HG03060 (cell line): Measurements from ENCODE around the gene CAB39.

Source experiments
- ATAC-seq: cut with Tn5 transposase; IDR thresholded peaks from one replicate; pipeline ENCODE4 v1.9.1; 2021; ENCODE audit warnings: low read depth, moderate number of reproducible peaks; ENCODE audit not compliant: unreplicated experiment

The CAB39 gene

GRCh38 chr2:230849633-230850357, 137.2 kb downstream of the CAB39 start:
- ATAC-seq: no peak

DNA sequence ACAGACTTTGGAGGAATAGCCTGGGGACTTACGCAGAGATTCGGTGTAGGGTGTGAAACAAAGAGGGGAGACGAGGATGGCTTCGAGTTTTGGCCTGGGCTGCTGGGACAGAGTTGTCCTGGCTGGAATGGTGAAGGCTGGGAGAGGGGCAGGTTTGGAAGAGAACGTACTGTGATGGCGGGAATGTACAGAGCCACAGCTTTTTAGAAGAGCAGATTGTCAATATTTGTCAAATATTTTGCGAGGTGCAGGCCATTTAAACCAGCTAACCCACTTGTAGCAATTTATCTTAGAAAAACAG, 137.7 kb downstream of the CAB39 start:
- no peak for ATAC-seq

DNA sequence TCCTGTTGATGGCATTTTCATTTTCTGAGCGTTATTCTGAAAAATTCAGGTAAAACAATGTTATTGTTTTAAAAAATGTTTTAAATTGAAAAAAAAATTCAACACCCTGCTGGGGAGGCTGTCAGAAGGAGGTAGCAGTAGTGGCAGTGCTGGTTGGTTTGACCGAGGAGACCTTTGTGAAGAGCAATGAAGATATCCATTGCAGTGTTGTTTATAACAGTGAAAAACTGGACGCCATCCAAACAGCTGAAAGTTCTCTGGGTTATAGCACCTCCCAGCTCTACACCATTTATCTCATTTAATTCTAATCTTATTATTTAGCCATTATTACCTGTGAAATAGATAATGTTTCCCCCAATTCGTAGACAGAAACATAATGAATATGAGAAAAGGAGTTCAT, 139.5 kb downstream of the CAB39 start:
- no peak for ATAC-seq

DNA sequence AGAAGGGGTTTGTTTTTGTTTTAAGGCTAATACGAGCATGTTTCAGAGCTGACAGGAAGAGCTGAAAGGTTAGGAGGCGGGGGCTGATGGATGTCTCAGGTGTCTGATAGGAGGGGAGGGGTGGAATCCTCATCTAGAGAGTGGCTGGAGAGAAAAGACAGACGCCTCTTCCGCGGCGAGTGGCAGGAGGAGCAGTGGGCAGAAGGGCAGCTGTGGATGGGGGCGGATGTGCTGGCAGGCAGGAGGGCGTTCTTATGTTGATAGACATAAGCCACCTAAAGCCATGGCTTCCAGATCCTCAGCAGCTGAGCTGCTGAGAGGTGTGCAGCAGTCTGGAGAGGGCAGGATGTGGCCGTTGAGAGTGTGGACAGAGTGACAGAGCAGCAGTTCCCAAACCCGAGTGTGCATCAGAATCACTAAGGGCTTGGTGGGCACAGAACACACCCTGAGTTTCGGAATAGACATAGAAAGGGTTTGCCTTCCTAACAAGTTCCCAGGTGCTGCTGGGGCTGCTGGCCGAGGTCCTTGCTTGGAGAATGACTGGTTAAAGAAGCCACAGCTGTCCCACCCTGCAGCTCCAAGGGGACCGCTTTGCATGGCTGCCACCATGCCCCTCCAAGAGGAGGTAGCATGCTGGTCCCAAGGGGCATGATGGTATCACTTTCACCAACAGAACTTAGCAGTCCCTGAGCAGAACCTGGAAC, 149.1 kb downstream of the CAB39 start:
- ATAC-seq: no peak

GRCh38 chr2:230862292-230862691, 149.7 kb downstream of the CAB39 start:
- no peak for ATAC-seq

GRCh38 chr2:230863031-230863430, 150.4 kb downstream of the CAB39 start:
- ATAC-seq: no peak

DNA sequence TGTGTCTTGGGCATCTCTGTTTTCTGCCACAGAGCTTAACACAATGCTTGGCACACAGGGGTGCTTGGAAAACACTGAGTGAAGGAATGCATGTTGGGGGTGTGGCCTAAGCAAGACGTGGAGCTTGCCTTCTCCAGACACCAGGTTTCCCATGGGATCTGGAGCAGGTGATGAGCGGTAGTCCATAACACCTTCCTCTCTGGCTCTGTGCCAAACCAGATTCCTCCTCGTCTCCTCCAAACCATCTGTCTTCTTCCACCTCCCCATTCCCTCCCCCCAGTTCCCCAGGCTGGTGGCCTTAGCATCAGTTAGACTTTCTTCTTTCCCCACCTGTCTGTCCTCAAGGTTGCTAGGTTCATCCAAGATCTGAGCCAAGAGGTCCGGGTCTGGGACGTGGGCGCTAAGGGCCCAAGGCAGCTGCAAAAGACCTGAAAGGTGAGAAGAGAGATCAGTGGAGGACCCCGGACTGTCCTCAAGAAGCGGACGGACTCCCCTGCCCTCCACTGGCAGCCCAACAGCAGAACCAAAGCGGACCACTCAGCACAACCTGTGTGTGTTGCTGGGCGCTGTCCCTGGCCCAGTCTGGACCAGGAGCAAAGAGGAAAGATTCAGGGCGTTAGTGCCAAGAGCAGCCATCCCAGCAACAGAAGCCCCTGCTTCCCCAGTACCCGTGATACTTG, 150.9 kb downstream of the CAB39 start:
- no peak for ATAC-seq

DNA sequence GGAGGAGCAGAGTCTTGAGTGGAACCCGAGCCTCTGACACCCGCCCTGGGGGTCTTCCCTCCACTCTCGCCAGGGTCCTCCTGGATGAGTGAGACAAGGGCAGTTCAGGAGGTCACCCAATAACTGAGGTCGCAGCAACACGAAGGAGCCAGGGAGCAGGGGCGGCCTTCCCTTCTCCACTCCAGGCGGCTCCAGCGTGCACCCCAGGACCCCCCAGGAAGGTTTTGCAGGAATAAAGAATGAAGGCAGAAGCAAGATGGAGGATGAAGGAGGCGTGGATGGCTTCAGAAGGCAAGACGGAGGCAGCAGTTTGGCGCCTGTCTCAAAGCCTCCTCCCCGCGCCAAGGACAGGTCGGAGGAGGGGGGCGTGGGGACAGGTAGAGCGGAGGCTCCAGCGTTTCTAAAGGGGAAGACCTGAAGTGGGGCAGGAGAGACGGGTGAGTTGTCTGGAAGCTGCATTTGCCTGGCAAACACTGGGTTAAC, 151.5 kb downstream of the CAB39 start:
- ATAC-seq: no peak

DNA sequence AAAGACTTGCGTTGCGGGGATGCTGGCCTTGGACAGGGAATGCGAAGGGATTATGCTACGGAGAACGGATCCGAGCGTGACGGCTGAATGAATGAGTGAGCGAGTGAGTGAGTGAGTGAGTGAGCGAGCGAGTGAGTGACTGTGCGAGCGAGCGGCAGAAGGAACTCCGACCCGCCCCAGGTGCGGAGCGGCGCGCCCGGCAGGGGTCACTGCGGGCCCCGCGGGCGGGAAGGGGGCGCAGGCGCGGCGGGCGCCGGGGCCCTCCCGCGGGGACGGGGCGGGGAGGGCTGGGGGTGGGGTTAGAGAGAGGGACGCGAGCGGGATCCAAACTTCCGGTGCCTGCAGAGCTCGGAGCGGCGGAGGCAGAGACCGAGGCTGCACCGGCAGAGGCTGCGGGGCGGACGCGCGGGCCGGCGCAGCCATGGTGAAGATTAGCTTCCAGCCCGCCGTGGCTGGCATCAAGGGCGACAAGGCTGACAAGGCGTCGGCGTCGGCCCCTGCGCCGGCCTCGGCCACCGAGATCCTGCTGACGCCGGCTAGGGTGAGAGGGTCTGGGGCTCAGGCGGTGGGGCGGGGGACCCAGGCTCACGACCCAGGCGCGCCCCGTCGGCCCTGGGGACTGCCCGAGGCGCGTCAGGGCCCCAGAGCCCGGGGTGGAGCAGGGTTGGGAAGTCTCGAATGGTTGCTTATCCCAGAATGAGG, 152.1 kb downstream of the CAB39 start, which contains the start of gene ITM2C:
TSS of gene ITM2C (plus strand) at position 338 of the 702 bp plus-strand sequence. CDS start at position 422, 84 bp downstream.
- ATAC-seq: no peak

DNA sequence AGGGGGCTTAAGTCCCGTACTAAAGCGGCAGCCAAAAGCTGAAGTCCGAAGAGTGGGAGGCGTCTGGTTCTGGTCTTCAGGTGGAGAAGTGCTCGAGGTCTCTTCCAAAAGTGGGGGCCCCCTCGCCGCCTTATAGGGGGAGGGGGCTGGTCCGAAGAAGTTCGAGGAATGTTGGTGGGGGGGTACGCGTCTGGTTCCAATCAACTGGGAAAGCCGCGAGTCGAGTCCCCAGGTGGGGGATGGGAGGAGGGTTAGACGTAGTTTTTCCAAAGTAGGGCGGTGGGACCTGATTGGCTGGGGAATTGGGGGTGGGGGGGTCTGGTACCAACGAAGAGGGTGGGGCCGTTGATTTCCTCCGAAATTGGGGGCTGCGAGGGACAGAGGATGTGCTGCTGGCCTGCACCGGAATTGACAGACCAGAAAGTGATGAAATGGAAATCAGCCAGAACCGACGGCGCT, 152.7 kb downstream of the CAB39 start:
- ATAC-seq: no peak

DNA sequence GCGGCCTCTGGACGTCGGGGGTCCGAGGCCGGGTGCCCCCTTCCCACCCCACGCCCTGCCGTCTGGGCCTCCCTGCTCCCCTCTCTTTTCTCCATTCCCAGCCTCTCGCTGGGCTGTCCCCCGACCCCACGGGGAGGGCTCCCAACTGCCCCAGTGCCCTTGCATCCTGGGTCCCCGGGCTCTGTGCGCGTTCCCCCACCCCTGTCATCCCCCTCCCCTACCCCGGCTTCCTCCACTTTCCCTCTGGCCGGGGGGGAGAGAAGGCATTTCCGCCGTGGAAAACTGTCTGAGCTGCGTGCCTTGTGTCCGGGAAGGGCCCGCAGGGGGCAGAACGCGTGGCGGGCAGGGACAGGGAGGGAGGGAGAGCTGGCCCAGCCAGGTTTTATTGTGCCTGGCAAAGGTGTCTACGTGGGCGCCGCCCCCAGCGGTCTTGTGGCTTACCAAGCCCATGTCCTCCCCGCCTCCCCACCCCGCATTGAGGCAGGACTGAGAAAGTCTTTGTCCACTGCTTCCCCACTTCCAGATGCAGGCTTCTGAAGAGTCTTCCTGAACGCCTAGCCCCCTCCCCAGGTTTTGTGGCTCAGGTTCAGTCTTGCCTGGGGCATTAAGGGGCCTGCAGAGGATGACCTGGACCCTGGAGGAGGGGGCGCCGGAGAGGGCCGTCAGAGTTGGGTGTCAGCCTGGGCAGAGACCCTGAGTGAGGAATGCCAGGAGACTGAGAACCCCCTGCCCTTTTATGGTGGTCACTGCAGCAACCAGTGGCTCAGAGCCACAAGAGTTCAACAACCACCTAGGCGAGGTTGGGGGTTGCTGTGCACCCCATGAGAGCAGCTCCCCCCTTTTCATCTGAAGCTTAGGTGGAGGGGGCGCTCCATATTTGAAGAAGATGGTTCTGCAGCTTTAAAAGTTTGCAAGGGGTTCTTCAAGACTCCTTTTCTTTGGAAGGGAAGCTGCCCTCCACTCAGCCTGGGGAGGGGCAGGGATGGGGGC, 153.4 kb downstream of the CAB39 start:
- no peak for ATAC-seq

DNA sequence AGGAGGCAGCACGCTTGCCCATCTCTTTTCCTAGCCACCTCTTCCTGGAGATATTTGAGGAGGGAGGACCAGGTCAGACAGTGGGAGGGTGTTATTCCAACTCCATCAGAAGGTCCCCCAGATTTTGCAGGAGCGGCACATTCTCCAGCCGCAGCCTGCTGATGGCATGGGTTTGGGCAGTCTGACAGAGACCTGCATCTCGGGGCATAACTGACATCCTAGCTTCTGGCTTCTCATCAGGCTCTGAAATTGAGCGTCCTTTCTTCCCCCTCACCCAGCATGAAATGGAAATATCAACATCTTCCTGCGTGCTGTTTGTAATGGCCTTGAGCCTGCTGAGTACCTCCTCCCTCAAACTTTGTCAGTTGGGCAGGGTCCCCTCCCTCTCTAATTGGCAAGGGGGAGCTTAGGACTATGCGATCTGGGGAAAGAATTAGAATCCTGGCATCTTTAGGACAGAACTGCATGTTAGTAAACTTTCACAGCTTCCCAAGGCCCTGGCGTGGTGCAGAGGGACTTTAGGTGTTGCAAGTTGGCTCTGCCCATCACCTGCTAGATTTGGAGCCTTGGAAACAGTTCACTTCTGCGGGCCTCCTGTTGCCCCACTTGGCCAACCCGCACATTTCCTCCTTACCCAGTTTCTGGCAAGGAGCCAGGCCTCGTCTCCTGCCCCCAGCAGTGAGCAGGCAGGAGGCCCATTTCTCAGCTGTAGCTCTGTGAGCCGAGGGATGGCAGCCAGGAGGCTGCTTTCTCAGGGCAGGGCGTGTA, 154.3 kb downstream of the CAB39 start:
- ATAC-seq: no peak

- ATAC-seq: no peak
These were observed 155.7 kb downstream of the CAB39 start for GRCh38 chr2:230868161-230868946.

DNA sequence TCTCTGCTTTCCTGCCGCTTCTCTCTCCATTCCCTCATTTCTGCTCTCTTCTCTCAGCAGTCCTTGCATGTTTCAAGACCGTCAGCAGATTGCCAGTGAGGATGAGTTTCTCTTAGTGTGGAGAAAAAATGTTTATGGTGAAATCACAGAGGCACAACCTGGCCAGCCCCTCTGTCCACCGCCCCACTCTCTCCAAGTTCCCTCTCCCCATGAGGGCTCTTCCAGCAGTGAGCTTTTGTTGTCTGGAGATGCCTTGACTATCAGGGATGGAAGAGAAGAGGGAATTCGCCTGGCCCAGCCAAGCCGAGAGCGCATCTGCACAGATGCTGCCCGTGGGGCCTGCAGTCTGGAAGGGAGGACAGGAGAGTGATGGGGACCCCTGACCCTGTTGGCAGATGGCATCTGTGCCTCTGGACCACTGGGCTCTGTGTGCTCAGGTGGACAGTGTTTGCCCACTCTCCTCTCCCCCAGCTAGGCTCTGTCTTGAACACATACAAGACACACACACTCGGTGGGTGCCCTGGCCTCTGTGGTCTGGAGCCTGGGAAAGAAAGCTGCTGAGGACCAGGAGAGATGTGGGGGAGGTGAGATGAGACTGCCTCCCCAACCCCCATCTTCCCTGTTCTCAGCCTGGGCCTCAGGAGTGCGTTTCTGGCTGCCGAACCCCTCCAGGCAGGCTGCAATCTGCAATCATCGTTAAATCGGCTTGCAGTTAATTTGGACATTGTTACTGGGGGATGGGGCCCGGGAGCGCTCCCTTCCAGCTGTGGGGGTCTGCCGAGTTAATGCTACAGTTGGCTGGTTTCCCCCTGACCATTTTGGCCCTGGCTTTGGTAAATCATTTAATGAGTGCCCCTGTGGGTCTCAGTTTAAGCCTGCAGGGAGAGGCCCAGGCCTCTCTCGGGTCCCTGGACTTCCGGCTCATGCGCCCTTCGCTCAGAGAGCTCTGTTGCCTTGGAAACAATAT, 156.6 kb downstream of the CAB39 start:
- ATAC-seq: no peak

GRCh38 chr2:230869914-230870543, 157.4 kb downstream of the CAB39 start:
- no peak for ATAC-seq
